Measurements from ENCODE around the gene MPV17L2. TPM values are rescaled to one million over a fixed set of nuclear protein-coding genes. Genes with fewer than 3 reads are reported as not detected.

MPV17L2 gene
- total RNA-seq, 1 donor from 2014 or later, result 12.5 TPM

- DNase-seq, result no peak
- peaks cover 11% of the 10 kb centered on the region for H3K9me3 ChIP-seq (replicated peaks)
- intact Hi-C loops (cut with micrococcal nuclease), result no loop called here
- peaks cover 96% of the 10 kb centered on the region for H3K27me3 ChIP-seq (ENCODE audit: low read depth)
- H3K4me1 ChIP-seq, result peaks cover 33% of the 10 kb centered on the region
- no peak overlapping the region for H3K27ac ChIP-seq (replicated peaks)
- no peak for TF ChIP-seq CTCF (IDR thresholded peaks at IDR 0.05; ENCODE audit: borderline replicate concordance)
- H3K4me3 ChIP-seq, result no peak overlapping the region
- H3K36me3 ChIP-seq, result no peaks in the 10 kb centered on the region
Measured at GRCh38 chr19:18230941-18231734, 38.1 kb downstream of the MPV17L2 start.

GRCh38 chr19:18231775-18232174, 38.8 kb downstream of the MPV17L2 start:
- intact Hi-C loops (cut with micrococcal nuclease), result no loop called here
- H3K27ac ChIP-seq (replicated peaks), result no peak overlapping the region
- H3K4me1 ChIP-seq, result peaks cover 26% of the 10 kb centered on the region
- peaks cover 96% of the 10 kb centered on the region for H3K27me3 ChIP-seq (ENCODE audit: low read depth)
- DNase-seq, result no peak
- no peaks in the 10 kb centered on the region for H3K36me3 ChIP-seq
- H3K9me3 ChIP-seq (replicated peaks), result peaks cover 11% of the 10 kb centered on the region
- no peak for TF ChIP-seq CTCF (IDR thresholded peaks at IDR 0.05; ENCODE audit: borderline replicate concordance)
- no peak overlapping the region for H3K4me3 ChIP-seq

GRCh38 chr19:18232540-18233223, 39.7 kb downstream of the MPV17L2 start:
- TF ChIP-seq CTCF (IDR thresholded peaks at IDR 0.05; ENCODE audit: borderline replicate concordance), result no peak
- H3K27me3 ChIP-seq (ENCODE audit: low read depth), result peaks cover 92% of the 10 kb centered on the region
- intact Hi-C loops (cut with micrococcal nuclease), result no loop called here

GRCh38 chr19:18233224-18233825, 40.3 kb downstream of the MPV17L2 start:
- no peak for TF ChIP-seq CTCF (IDR thresholded peaks at IDR 0.05; ENCODE audit: borderline replicate concordance)
- intact Hi-C loops (cut with micrococcal nuclease), result no loop called here
- DNase-seq, result no peak

More at GRCh38 chr19:18232540-18233223, 39.7 kb downstream of the MPV17L2 start:
- H3K27ac ChIP-seq (replicated peaks), result no peak overlapping the region
- no peak for DNase-seq
- no peaks in the 10 kb centered on the region for H3K36me3 ChIP-seq
- H3K4me1 ChIP-seq, result peaks cover 19% of the 10 kb centered on the region
- peaks cover 11% of the 10 kb centered on the region for H3K9me3 ChIP-seq (replicated peaks)
- no peak overlapping the region for H3K4me3 ChIP-seq

GRCh38 chr19:18234194-18234593, 41.2 kb downstream of the MPV17L2 start:
- intact Hi-C loops (cut with micrococcal nuclease), result no loop called here
- no peak for DNase-seq
- Histone ChIP-seq H3K9me3 (replicated peaks) (peaks cover 11% of the 10 kb centered on the region), H3K27ac (replicated peaks) (no peak overlapping the region), H3K4me1 (peaks cover 9% of the 10 kb centered on the region), H3K36me3 (no peaks in the 10 kb centered on the region), H3K27me3 (ENCODE audit: low read depth) (peaks cover 83% of the 10 kb centered on the region), H3K4me3 (no peak overlapping the region)
- no peak for TF ChIP-seq CTCF (IDR thresholded peaks at IDR 0.05; ENCODE audit: borderline replicate concordance)

More at GRCh38 chr19:18233224-18233825, 40.3 kb downstream of the MPV17L2 start:
- Histone ChIP-seq H3K9me3 (replicated peaks) (peaks cover 11% of the 10 kb centered on the region), H3K27ac (replicated peaks) (no peak overlapping the region), H3K4me3 (no peak overlapping the region), H3K4me1 (peaks cover 12% of the 10 kb centered on the region), H3K27me3 (ENCODE audit: low read depth) (peaks cover 88% of the 10 kb centered on the region), H3K36me3 (no peaks in the 10 kb centered on the region)

Data from left ventricle myocardium inferior (tissue), 1 donor.